ENCODE data around the gene HTR4. TPM values are rescaled to one million over a fixed set of nuclear protein-coding genes. Genes with fewer than 3 reads are reported as not detected.

Gene HTR4
- total RNA-seq, 4 donors from 2014 or later = 17.6 to 21.3 (median 19.9) TPM

- Histone ChIP-seq H3K27ac (no peak overlapping the region), H3K4me1 (no peaks in the 10 kb centered on the region), H3K4me3 (no peak overlapping the region), H3K27me3 (no peaks in the 10 kb centered on the region), H3K9me3 (no peaks in the 10 kb centered on the region), H3K36me3 (no peaks in the 10 kb centered on the region)
- no peak for TF ChIP-seq CTCF (IDR thresholded peaks at IDR 0.05)
- no peak for TF ChIP-seq POLR2AphosphoS5 (IDR thresholded peaks at IDR 0.05)
- no peak for TF ChIP-seq POLR2A (IDR thresholded peaks at IDR 0.05)
- no peak for TF ChIP-seq EP300 (IDR thresholded peaks at IDR 0.05; ENCODE audit: low read depth)
- in situ Hi-C loops (cut with MboI; ENCODE audit: low pct_ligation_motif_present in 1 of 4, low pct_unique_long_range_greater_than_20kb in 1 of 4, low sequenced_read_pairs in 3 of 4) (no loop called here), intact Hi-C loops (cut with DNase I; ENCODE audit: low total_unique reads) (no loop called here)
- WGBS, 2 donors (ENCODE audit: low coverage in 1 of 2) = 40 to 69% methylated on average over 2 to 3 of the region's 3 CpGs
- DNase-seq = no peak
These were observed 34.8 kb downstream of the HTR4 start for GRCh38 chr5:148619484-148619883.

DNA sequence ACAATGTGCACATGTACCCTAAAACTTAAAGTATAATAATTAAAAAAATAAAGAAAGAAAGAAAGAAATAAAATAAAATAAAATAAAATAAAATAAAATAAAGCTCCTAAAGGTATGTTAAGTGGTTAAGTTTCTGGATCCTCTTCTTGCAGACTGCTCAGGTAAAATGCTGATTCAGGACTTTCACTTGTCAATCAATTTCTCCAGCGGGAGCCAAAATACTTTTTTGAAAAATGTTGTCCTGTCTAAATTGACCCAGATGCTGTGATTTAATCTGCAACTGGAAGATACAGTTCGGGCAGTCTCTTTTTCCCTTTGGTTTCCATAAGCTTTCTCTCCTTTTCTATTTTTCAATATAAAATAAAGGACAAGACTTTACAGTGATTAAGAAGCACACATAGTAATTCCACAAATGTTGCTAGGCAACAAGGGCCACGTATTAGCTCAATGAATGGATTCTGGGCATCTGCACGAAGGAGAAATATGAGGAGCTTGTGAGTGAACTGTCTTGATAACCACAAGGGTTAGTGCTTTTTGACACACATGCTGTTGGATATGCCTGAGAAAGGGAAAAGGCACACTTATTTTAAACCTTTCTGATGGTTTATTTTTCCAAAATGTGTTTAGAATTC is 38.6 kb downstream of the HTR4 start:
- H3K4me1 ChIP-seq = no peaks in the 10 kb centered on the region
- intact Hi-C loops (cut with DNase I; ENCODE audit: low total_unique reads) = no loop called here
- H3K36me3 ChIP-seq = no peaks in the 10 kb centered on the region
- H3K27ac ChIP-seq = no peak overlapping the region
- no peaks in the 10 kb centered on the region for H3K9me3 ChIP-seq
- 70 to 81% methylated on average over 4 of the region's 4 CpGs for WGBS, 2 donors (ENCODE audit: low coverage in 1 of 2)
- DNase-seq = no peak
- no peak for TF ChIP-seq POLR2AphosphoS5 (IDR thresholded peaks at IDR 0.05)
- no peak for TF ChIP-seq CTCF (IDR thresholded peaks at IDR 0.05)
- no peak for TF ChIP-seq EP300 (IDR thresholded peaks at IDR 0.05; ENCODE audit: low read depth)
- no peak for TF ChIP-seq POLR2A (IDR thresholded peaks at IDR 0.05)
- in situ Hi-C loops (cut with MboI; ENCODE audit: low pct_ligation_motif_present in 1 of 4, low pct_unique_long_range_greater_than_20kb in 1 of 4, low sequenced_read_pairs in 3 of 4) = no loop called here
- no peaks in the 10 kb centered on the region for H3K27me3 ChIP-seq
- H3K4me3 ChIP-seq = no peak overlapping the region

DNA sequence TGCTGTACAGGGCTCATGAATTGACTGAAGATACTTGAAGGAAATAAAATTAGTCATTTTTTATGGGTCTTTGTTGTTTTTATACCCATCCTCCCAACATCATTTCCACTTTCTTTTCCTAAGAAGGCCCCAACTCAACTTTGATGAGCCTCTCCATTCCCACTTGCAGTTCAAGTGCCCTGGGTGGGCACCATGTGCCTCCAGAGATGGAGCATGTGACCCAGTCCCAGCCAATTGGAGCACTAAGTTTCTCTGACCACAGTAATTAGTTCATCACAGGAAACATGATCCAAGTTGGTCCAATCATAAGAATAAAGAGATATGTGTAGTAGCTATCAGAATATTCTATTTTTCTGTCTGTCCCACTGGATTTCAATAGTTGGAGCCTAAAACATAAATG is 46.9 kb downstream of the HTR4 start:
- Histone ChIP-seq H3K36me3 (no peaks in the 10 kb centered on the region), H3K4me3 (no peak overlapping the region), H3K4me1 (peaks cover 0 to 9% (median 0%) of the 10 kb centered on the region in 4 donors), H3K27me3 (no peaks in the 10 kb centered on the region), H3K27ac (no peak overlapping the region), H3K9me3 (no peaks in the 10 kb centered on the region)
- in situ Hi-C loops (cut with MboI; ENCODE audit: low pct_ligation_motif_present in 1 of 4, low pct_unique_long_range_greater_than_20kb in 1 of 4, low sequenced_read_pairs in 3 of 4) (no loop called here), intact Hi-C loops (cut with DNase I; ENCODE audit: low total_unique reads) (no loop called here)
- DNase-seq = no peak
- no peak for TF ChIP-seq CTCF (IDR thresholded peaks at IDR 0.05)
- no peak for TF ChIP-seq POLR2A (IDR thresholded peaks at IDR 0.05)
- TF ChIP-seq EP300 (IDR thresholded peaks at IDR 0.05; ENCODE audit: low read depth) = no peak
- no peak for TF ChIP-seq POLR2AphosphoS5 (IDR thresholded peaks at IDR 0.05)

- H3K4me1 ChIP-seq = peaks cover 0 to 9% (median 0%) of the 10 kb centered on the region in 4 donors
- in situ Hi-C loops (cut with MboI; ENCODE audit: low pct_ligation_motif_present in 1 of 4, low pct_unique_long_range_greater_than_20kb in 1 of 4, low sequenced_read_pairs in 3 of 4) (no loop called here), intact Hi-C loops (cut with DNase I; ENCODE audit: low total_unique reads) (no loop called here)
- TF ChIP-seq EP300 (IDR thresholded peaks at IDR 0.05; ENCODE audit: low read depth) = no peak
- no peak for TF ChIP-seq CTCF (IDR thresholded peaks at IDR 0.05)
- TF ChIP-seq POLR2A (IDR thresholded peaks at IDR 0.05) = no peak
- no peak for TF ChIP-seq POLR2AphosphoS5 (IDR thresholded peaks at IDR 0.05)
- DNase-seq = no peak
- no peak overlapping the region for H3K4me3 ChIP-seq
- H3K27me3 ChIP-seq = no peaks in the 10 kb centered on the region
- H3K9me3 ChIP-seq = no peaks in the 10 kb centered on the region
- no peak overlapping the region for H3K27ac ChIP-seq
- no peaks in the 10 kb centered on the region for H3K36me3 ChIP-seq
These were observed 48.0 kb downstream of the HTR4 start for GRCh38 chr5:148606296-148606695.
